Subcutaneous abdominal adipose tissue (tissue), 5 donors: ENCODE results near the gene BMPR2.

Experiments
- H3K27ac ChIP-seq: one replicate; pipeline ENCODE4 v1.7.0; 2013; ENCODE audit warnings: low read depth, mild to moderate bottlenecking, inconsistent platforms, low read length, moderate library complexity
- H3K27me3 ChIP-seq, 5 donors: one replicate each; pipeline ENCODE4 v1.7.0; 2013; ENCODE audit warnings: low read length in 5 of 5, inconsistent platforms in 1 of 5; ENCODE audit not compliant: control insufficient read depth in 5 of 5, insufficient read depth in 4 of 5
- H3K36me3 ChIP-seq, 5 donors: one replicate each; pipeline ENCODE4 v1.7.0; 2013; ENCODE audit warnings: low read length in 5 of 5; ENCODE audit not compliant: control insufficient read depth in 5 of 5, insufficient read depth in 5 of 5
- H3K4me1 ChIP-seq, 5 donors: one replicate each; pipeline ENCODE4 v1.7.0; 2013; ENCODE audit warnings: low read length in 5 of 5, mild to moderate bottlenecking in 3 of 5, moderate library complexity in 1 of 5; ENCODE audit not compliant: control insufficient read depth in 5 of 5, insufficient read depth in 5 of 5
- H3K4me3 ChIP-seq, 5 donors: one replicate each; pipeline ENCODE4 v1.7.0; 2013; ENCODE audit warnings: low read length in 5 of 5, low read depth in 1 of 5
- H3K9ac ChIP-seq, 5 donors: one replicate each; pipeline ENCODE4 v1.7.0; 2013; ENCODE audit warnings: low read length in 5 of 5, mild to moderate bottlenecking in 4 of 5, moderate library complexity in 3 of 5
- H3K9me3 ChIP-seq, 5 donors: one replicate each; pipeline ENCODE4 v1.7.0; 2013; ENCODE audit warnings: low read length in 5 of 5; ENCODE audit not compliant: control insufficient read depth in 5 of 5
- donor health status: healthy.
- donor health status: healthy.
- donor health status: healthy.
- donor health status: healthy.
- donor health status: healthy.

The BMPR2 gene

GRCh38 chr2:202411097-202411496, 35.0 kb downstream of the BMPR2 start:
- Histone ChIP-seq H3K9me3 (no peaks in the 10 kb centered on the region), H3K9ac (no peak overlapping the region), H3K27me3 (no peaks in the 10 kb centered on the region), H3K27ac (no peak overlapping the region), H3K4me3 (no peak overlapping the region), H3K36me3 (no peaks in the 10 kb centered on the region), H3K4me1 (peaks cover 0 to 24% (median 13%) of the 10 kb centered on the region in 5 donors)

GRCh38 chr2:202418027-202418426, 41.9 kb downstream of the BMPR2 start:
- Histone ChIP-seq H3K27ac (no peak overlapping the region), H3K9ac (no peak overlapping the region), H3K27me3 (no peaks in the 10 kb centered on the region), H3K4me1 (peaks cover 0 to 19% (median 8%) of the 10 kb centered on the region in 5 donors), H3K9me3 (no peaks in the 10 kb centered on the region), H3K4me3 (no peak overlapping the region), H3K36me3 (no peaks in the 10 kb centered on the region)

- Histone ChIP-seq H3K36me3 (no peaks in the 10 kb centered on the region), H3K4me1 (peaks cover 0 to 22% (median 8%) of the 10 kb centered on the region in 5 donors), H3K27me3 (no peaks in the 10 kb centered on the region), H3K9me3 (no peaks in the 10 kb centered on the region), H3K27ac (no peak overlapping the region), H3K9ac (no peak overlapping the region), H3K4me3 (no peak overlapping the region)
Observed at GRCh38 chr2:202418511-202418910, 42.4 kb downstream of the BMPR2 start.

- Histone ChIP-seq H3K27ac (no peak overlapping the region), H3K9me3 (no peaks in the 10 kb centered on the region), H3K4me1 (peaks cover 0 to 17% (median 4%) of the 10 kb centered on the region in 5 donors), H3K27me3 (no peaks in the 10 kb centered on the region), H3K9ac (no peak overlapping the region), H3K4me3 (no peak overlapping the region), H3K36me3 (no peaks in the 10 kb centered on the region)
Observed at GRCh38 chr2:202423139-202423538, 47.0 kb downstream of the BMPR2 start.

GRCh38 chr2:202425036-202425435, 48.9 kb downstream of the BMPR2 start:
- Histone ChIP-seq H3K27ac (no peak overlapping the region), H3K9ac (no peak overlapping the region), H3K27me3 (no peaks in the 10 kb centered on the region), H3K4me1 (peaks cover 0 to 9% (median 3%) of the 10 kb centered on the region in 5 donors), H3K4me3 (no peak overlapping the region), H3K36me3 (no peaks in the 10 kb centered on the region), H3K9me3 (peaks cover 0 to 3% (median 0%) of the 10 kb centered on the region in 5 donors)

- peaks cover 0 to 9% (median 3%) of the 10 kb centered on the region in 5 donors for H3K4me1 ChIP-seq
- H3K4me3 ChIP-seq = no peak overlapping the region
- no peaks in the 10 kb centered on the region for H3K27me3 ChIP-seq
- H3K9me3 ChIP-seq = peaks cover 0 to 3% (median 0%) of the 10 kb centered on the region in 5 donors
- no peaks in the 10 kb centered on the region for H3K36me3 ChIP-seq
- H3K9ac ChIP-seq = no peak overlapping the region
- H3K27ac ChIP-seq = no peak overlapping the region
Observed at GRCh38 chr2:202426751-202427150, 50.6 kb downstream of the BMPR2 start.

- Histone ChIP-seq H3K4me3 (no peak overlapping the region), H3K9me3 (peaks cover 0 to 3% (median 0%) of the 10 kb centered on the region in 5 donors), H3K4me1 (peaks cover 0 to 6% (median 0%) of the 10 kb centered on the region in 5 donors), H3K36me3 (no peaks in the 10 kb centered on the region), H3K9ac (no peak overlapping the region), H3K27ac (no peak overlapping the region), H3K27me3 (no peaks in the 10 kb centered on the region)
Observed at GRCh38 chr2:202429164-202429980, 53.2 kb downstream of the BMPR2 start.

- Histone ChIP-seq H3K4me3 (no peak overlapping the region), H3K9me3 (peaks cover 0 to 3% (median 0%) of the 10 kb centered on the region in 5 donors), H3K4me1 (peaks cover 0 to 19% (median 6%) of the 10 kb centered on the region in 5 donors), H3K36me3 (no peaks in the 10 kb centered on the region), H3K27me3 (no peaks in the 10 kb centered on the region), H3K27ac (no peak overlapping the region), H3K9ac (no peak overlapping the region)
Observed at GRCh38 chr2:202432776-202433175, 56.6 kb downstream of the BMPR2 start.

- Histone ChIP-seq H3K4me1 (peaks cover 0 to 19% (median 6%) of the 10 kb centered on the region in 5 donors), H3K9ac (no peak overlapping the region), H3K9me3 (peaks cover 0 to 3% (median 0%) of the 10 kb centered on the region in 5 donors), H3K27me3 (no peaks in the 10 kb centered on the region), H3K36me3 (no peaks in the 10 kb centered on the region), H3K27ac (no peak overlapping the region), H3K4me3 (no peak overlapping the region)
Observed at GRCh38 chr2:202434472-202434871, 58.3 kb downstream of the BMPR2 start.

- Histone ChIP-seq H3K9ac (no peak overlapping the region), H3K4me1 (peaks cover 0 to 19% (median 6%) of the 10 kb centered on the region in 5 donors), H3K36me3 (no peaks in the 10 kb centered on the region), H3K27ac (no peak overlapping the region), H3K9me3 (no peaks in the 10 kb centered on the region), H3K4me3 (peak overlapping the region in 1 of 5 donors; percentile 19), H3K27me3 (no peaks in the 10 kb centered on the region)
Observed at GRCh38 chr2:202436626-202437025, 60.5 kb downstream of the BMPR2 start.
